ENCODE data around the gene MRPL50.

GRCh38 chr9:101438523-101438922, 40.1 kb upstream of the MRPL50 start:
- TF ChIP-seq MECOM (CRISPR knock-in tag; IDR thresholded peaks at IDR 0.05) (no peak), CGGBP1 (CRISPR knock-in tag; IDR thresholded peaks at IDR 0.05) (no peak)
- TF ChIP-seq, protein P1, sequence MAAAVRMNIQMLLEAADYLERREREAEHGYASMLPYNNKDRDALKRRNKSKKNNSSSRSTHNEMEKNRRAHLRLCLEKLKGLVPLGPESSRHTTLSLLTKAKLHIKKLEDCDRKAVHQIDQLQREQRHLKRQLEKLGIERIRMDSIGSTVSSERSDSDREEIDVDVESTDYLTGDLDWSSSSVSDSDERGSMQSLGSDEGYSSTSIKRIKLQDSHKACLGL (CRISPR knock-in tag; IDR thresholded peaks at IDR 0.05; ENCODE audit: borderline replicate concordance, poor library complexity, severe bottlenecking): no peak
- TF ChIP-seq, protein P2, sequence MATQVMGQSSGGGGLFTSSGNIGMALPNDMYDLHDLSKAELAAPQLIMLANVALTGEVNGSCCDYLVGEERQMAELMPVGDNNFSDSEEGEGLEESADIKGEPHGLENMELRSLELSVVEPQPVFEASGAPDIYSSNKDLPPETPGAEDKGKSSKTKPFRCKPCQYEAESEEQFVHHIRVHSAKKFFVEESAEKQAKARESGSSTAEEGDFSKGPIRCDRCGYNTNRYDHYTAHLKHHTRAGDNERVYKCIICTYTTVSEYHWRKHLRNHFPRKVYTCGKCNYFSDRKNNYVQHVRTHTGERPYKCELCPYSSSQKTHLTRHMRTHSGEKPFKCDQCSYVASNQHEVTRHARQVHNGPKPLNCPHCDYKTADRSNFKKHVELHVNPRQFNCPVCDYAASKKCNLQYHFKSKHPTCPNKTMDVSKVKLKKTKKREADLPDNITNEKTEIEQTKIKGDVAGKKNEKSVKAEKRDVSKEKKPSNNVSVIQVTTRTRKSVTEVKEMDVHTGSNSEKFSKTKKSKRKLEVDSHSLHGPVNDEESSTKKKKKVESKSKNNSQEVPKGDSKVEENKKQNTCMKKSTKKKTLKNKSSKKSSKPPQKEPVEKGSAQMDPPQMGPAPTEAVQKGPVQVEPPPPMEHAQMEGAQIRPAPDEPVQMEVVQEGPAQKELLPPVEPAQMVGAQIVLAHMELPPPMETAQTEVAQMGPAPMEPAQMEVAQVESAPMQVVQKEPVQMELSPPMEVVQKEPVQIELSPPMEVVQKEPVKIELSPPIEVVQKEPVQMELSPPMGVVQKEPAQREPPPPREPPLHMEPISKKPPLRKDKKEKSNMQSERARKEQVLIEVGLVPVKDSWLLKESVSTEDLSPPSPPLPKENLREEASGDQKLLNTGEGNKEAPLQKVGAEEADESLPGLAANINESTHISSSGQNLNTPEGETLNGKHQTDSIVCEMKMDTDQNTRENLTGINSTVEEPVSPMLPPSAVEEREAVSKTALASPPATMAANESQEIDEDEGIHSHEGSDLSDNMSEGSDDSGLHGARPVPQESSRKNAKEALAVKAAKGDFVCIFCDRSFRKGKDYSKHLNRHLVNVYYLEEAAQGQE (IDR thresholded peaks at IDR 0.05; ENCODE audit: borderline replicate concordance): no peak
- TF ChIP-seq, protein P2 (CRISPR knock-in tag; IDR thresholded peaks at IDR 0.05; ENCODE audit: low read depth): no peak

Data from K562 (cell line).